ENCODE results near the gene STYXL2. TPM values are rescaled to one million over a fixed set of nuclear protein-coding genes. Genes with fewer than 3 reads are reported as not detected.

STYXL2 gene
- total and polyA plus RNA-seq, 2 experiments from 2014 or later: 0.17 to 0.40 TPM

DNA sequence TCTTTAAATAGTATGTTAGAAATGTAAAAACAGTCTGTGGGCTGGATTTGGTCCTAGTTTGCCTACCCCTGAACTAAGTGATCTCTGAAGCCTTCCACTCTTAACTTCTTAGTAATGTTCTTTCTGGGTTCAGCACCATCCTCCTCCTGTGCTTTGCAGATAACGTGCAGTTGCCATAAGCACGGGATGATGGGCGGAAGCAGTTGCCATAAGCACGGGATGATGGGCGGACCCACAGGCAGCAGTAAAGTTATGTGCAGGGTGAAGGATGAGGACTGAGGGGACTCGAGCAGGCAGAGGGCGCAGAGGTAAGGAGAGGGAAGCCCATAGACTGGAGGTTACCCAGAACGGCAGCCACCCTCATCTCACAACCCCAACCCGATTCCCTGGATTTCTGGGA is 29.3 kb upstream of the STYXL2 start:
- Histone ChIP-seq H3K36me3 (ENCODE audit: insufficient read depth) (no peaks in the 10 kb centered on the region), H3K4me3 (no peak overlapping the region), H3K27me3 (ENCODE audit: insufficient read depth) (no peaks in the 10 kb centered on the region), H4K20me1 (replicated peaks; ENCODE audit: insufficient read depth) (no peaks in the 10 kb centered on the region), H3F3A (replicated peaks; ENCODE audit: low read depth) (no peaks in the 10 kb centered on the region), H3K4me1 (ENCODE audit: insufficient read depth) (0 out of 2 replicates have a peak, but pooled peaks cover 8% of the 10 kb centered on the region), H3K9me2 (ENCODE audit: insufficient read depth) (no peaks in the 10 kb centered on the region), H3K79me2 (replicated peaks; ENCODE audit: insufficient read depth) (no peaks in the 10 kb centered on the region), H3K27ac (ENCODE audit: low read depth) (no peak overlapping the region), H3K4me2 (no peak overlapping the region), H2AFZ (no peak overlapping the region)
- Mint-ChIP-seq H3K27me3 (ENCODE audit: insufficient read depth, low read depth, poor library complexity) (peaks cover 3% of the 10 kb centered on the region), H3K36me3 (ENCODE audit: low read depth) (no peaks in the 10 kb centered on the region), H3K4me3 (no peak overlapping the region), H3K9me3 (no peaks in the 10 kb centered on the region), H3K27ac (no peak overlapping the region), H3K4me1 (peaks cover 16% of the 10 kb centered on the region)
- no peak for ATAC-seq
- TF ChIP-seq ZNF114 (CRISPR knock-in tag; IDR thresholded peaks at IDR 0.05): no peak
- TF ChIP-seq, protein P1, sequence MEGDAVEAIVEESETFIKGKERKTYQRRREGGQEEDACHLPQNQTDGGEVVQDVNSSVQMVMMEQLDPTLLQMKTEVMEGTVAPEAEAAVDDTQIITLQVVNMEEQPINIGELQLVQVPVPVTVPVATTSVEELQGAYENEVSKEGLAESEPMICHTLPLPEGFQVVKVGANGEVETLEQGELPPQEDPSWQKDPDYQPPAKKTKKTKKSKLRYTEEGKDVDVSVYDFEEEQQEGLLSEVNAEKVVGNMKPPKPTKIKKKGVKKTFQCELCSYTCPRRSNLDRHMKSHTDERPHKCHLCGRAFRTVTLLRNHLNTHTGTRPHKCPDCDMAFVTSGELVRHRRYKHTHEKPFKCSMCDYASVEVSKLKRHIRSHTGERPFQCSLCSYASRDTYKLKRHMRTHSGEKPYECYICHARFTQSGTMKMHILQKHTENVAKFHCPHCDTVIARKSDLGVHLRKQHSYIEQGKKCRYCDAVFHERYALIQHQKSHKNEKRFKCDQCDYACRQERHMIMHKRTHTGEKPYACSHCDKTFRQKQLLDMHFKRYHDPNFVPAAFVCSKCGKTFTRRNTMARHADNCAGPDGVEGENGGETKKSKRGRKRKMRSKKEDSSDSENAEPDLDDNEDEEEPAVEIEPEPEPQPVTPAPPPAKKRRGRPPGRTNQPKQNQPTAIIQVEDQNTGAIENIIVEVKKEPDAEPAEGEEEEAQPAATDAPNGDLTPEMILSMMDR (conservative IDR thresholded peaks at IDR 0.05; ENCODE audit: low read depth in 2 of 2): no peak
- no peak for TF ChIP-seq ZNF331 (CRISPR knock-in tag; IDR thresholded peaks at IDR 0.05; ENCODE audit: low read depth)
- DNase-seq (ENCODE audit: low spot score): no peak

DNA sequence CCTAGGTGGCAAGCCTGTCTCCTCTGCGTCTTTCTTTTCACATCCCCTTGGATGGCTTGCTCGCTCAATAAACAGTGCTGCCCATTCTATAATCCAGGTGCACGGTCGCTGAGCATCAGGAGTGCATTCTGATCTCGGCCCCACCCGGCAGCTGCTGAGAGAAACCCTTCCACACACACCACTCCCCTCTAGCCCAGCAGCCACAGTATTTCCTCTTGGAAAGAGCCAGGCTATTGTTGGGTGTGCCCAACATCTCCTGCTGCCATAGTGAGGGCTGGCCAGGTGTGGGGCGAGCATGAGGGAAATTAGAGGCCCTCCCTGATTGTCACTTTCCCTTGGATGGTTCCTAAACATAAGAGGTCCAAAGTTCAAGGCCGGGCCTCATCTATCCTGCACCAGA is 28.4 kb upstream of the STYXL2 start:
- H3K9me3 Mint-ChIP-seq: no peaks in the 10 kb centered on the region
- no peak for ATAC-seq
- Histone ChIP-seq H3K4me3 (no peak overlapping the region), H3K27me3 (ENCODE audit: insufficient read depth) (no peaks in the 10 kb centered on the region), H3K4me1 (ENCODE audit: insufficient read depth) (no peaks in the 10 kb centered on the region), H3K27ac (ENCODE audit: low read depth) (no peak overlapping the region), H3K79me2 (replicated peaks; ENCODE audit: insufficient read depth) (no peaks in the 10 kb centered on the region), H3K9me2 (ENCODE audit: insufficient read depth) (no peaks in the 10 kb centered on the region), H4K20me1 (replicated peaks; ENCODE audit: insufficient read depth) (no peaks in the 10 kb centered on the region), H3K36me3 (ENCODE audit: insufficient read depth) (no peaks in the 10 kb centered on the region), H3F3A (replicated peaks; ENCODE audit: low read depth) (no peaks in the 10 kb centered on the region), H2AFZ (no peak overlapping the region), H3K4me2 (no peak overlapping the region)
- H3K4me1 Mint-ChIP-seq: peaks cover 14% of the 10 kb centered on the region; the same call in 2 of the 3 replicates
- no peak overlapping the region for H3K4me3 Mint-ChIP-seq
- H3K27ac Mint-ChIP-seq: no peak overlapping the region
- no peak for DNase-seq (ENCODE audit: low spot score)
- H3K36me3 Mint-ChIP-seq (ENCODE audit: low read depth): no peaks in the 10 kb centered on the region
- peaks cover 3% of the 10 kb centered on the region for H3K27me3 Mint-ChIP-seq (ENCODE audit: insufficient read depth, low read depth, poor library complexity)
- TF ChIP-seq NANOG (IDR thresholded peaks at IDR 0.05; ENCODE audit: borderline replicate concordance) (no peak), ZNF114 (CRISPR knock-in tag; IDR thresholded peaks at IDR 0.05) (no peak), STAT1 (IDR thresholded peaks at IDR 0.05; ENCODE audit: unreplicated experiment) (no peak), ZNF331 (CRISPR knock-in tag; IDR thresholded peaks at IDR 0.05; ENCODE audit: low read depth) (no peak), JUNB (IDR thresholded peaks at IDR 0.05; ENCODE audit: unreplicated experiment) (no peak), CREB1 (CRISPR knock-in tag; IDR thresholded peaks at IDR 0.05; ENCODE audit: low read depth) (no peak), EZH2phosphoT487 (IDR thresholded peaks at IDR 0.05; ENCODE audit: unreplicated experiment) (no peak), POLR2AphosphoS5 (IDR thresholded peaks at IDR 0.05; ENCODE audit: low read depth) (no peak), EZH2 (IDR thresholded peaks at IDR 0.05; ENCODE audit: low read depth, unreplicated experiment) (no peak)
- TF ChIP-seq, protein P2, sequence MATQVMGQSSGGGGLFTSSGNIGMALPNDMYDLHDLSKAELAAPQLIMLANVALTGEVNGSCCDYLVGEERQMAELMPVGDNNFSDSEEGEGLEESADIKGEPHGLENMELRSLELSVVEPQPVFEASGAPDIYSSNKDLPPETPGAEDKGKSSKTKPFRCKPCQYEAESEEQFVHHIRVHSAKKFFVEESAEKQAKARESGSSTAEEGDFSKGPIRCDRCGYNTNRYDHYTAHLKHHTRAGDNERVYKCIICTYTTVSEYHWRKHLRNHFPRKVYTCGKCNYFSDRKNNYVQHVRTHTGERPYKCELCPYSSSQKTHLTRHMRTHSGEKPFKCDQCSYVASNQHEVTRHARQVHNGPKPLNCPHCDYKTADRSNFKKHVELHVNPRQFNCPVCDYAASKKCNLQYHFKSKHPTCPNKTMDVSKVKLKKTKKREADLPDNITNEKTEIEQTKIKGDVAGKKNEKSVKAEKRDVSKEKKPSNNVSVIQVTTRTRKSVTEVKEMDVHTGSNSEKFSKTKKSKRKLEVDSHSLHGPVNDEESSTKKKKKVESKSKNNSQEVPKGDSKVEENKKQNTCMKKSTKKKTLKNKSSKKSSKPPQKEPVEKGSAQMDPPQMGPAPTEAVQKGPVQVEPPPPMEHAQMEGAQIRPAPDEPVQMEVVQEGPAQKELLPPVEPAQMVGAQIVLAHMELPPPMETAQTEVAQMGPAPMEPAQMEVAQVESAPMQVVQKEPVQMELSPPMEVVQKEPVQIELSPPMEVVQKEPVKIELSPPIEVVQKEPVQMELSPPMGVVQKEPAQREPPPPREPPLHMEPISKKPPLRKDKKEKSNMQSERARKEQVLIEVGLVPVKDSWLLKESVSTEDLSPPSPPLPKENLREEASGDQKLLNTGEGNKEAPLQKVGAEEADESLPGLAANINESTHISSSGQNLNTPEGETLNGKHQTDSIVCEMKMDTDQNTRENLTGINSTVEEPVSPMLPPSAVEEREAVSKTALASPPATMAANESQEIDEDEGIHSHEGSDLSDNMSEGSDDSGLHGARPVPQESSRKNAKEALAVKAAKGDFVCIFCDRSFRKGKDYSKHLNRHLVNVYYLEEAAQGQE (IDR thresholded peaks at IDR 0.05; ENCODE audit: unreplicated experiment): no peak
- TF ChIP-seq, protein P3, sequence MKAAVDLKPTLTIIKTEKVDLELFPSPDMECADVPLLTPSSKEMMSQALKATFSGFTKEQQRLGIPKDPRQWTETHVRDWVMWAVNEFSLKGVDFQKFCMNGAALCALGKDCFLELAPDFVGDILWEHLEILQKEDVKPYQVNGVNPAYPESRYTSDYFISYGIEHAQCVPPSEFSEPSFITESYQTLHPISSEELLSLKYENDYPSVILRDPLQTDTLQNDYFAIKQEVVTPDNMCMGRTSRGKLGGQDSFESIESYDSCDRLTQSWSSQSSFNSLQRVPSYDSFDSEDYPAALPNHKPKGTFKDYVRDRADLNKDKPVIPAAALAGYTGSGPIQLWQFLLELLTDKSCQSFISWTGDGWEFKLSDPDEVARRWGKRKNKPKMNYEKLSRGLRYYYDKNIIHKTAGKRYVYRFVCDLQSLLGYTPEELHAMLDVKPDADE (IDR thresholded peaks at IDR 0.05): no peak
- TF ChIP-seq, protein P1 (conservative IDR thresholded peaks at IDR 0.05; ENCODE audit: low read depth in 2 of 2): no peak
